ENCODE data around the gene GAS7. TPM values are rescaled to one million over a fixed set of nuclear protein-coding genes. Genes with fewer than 3 reads are reported as not detected.

Gene GAS7
- total RNA-seq, 1 donor from 2014 or later, result 47.7 TPM

GRCh38 chr17:10082795-10083194 lies 115.6 kb downstream of the GAS7 start:
- Mint-ChIP-seq H3K27ac (peak overlapping the region; percentile 48), H3K36me3 (peaks cover 15% of the 10 kb centered on the region), H3K27me3 (ENCODE audit: low read depth) (no peaks in the 10 kb centered on the region), H3K4me3 (no peak overlapping the region), H3K9me3 (peaks cover 23% of the 10 kb centered on the region), H3K4me1 (peaks cover 26% of the 10 kb centered on the region)
- TF ChIP-seq CTCF (IDR thresholded peaks at IDR 0.05; ENCODE audit: unreplicated experiment), result no peak
- DNase-seq (ENCODE audit: low spot score in 2 of 2, unreplicated experiment in 2 of 2), result no peak

GRCh38 chr17:10081571-10082169 lies 116.7 kb downstream of the GAS7 start:
- Mint-ChIP-seq H3K9me3 (peaks cover 31% of the 10 kb centered on the region), H3K27ac (no peak overlapping the region), H3K36me3 (peaks cover 21% of the 10 kb centered on the region), H3K4me1 (peaks cover 15% of the 10 kb centered on the region), H3K4me3 (no peak overlapping the region), H3K27me3 (ENCODE audit: low read depth) (no peaks in the 10 kb centered on the region)
- DNase-seq (ENCODE audit: low spot score in 2 of 2, unreplicated experiment in 2 of 2), result no peak
- no peak for TF ChIP-seq CTCF (IDR thresholded peaks at IDR 0.05; ENCODE audit: unreplicated experiment)

- Mint-ChIP-seq H3K27ac (no peak overlapping the region), H3K36me3 (peaks cover 14% of the 10 kb centered on the region), H3K9me3 (peaks cover 34% of the 10 kb centered on the region), H3K27me3 (ENCODE audit: low read depth) (no peaks in the 10 kb centered on the region), H3K4me3 (no peak overlapping the region), H3K4me1 (peaks cover 20% of the 10 kb centered on the region)
- no peak for DNase-seq (ENCODE audit: low spot score in 2 of 2, unreplicated experiment in 2 of 2)
- TF ChIP-seq CTCF (IDR thresholded peaks at IDR 0.05; ENCODE audit: unreplicated experiment), result no peak
Measured at GRCh38 chr17:10077561-10078299, 120.7 kb downstream of the GAS7 start.

GRCh38 chr17:10075919-10076318 lies 122.5 kb downstream of the GAS7 start:
- no peak overlapping the region for H3K4me3 Mint-ChIP-seq
- peaks cover 7% of the 10 kb centered on the region for H3K36me3 Mint-ChIP-seq
- peaks cover 25% of the 10 kb centered on the region for H3K4me1 Mint-ChIP-seq
- no peak overlapping the region for H3K27ac Mint-ChIP-seq
- TF ChIP-seq CTCF (IDR thresholded peaks at IDR 0.05; ENCODE audit: unreplicated experiment), result no peak
- no peak for DNase-seq (ENCODE audit: low spot score in 2 of 2, unreplicated experiment in 2 of 2)
- no peaks in the 10 kb centered on the region for H3K27me3 Mint-ChIP-seq (ENCODE audit: low read depth)
- H3K9me3 Mint-ChIP-seq, result peaks cover 27% of the 10 kb centered on the region

- no peak for TF ChIP-seq CTCF (IDR thresholded peaks at IDR 0.05; ENCODE audit: unreplicated experiment)
- DNase-seq (ENCODE audit: low spot score in 2 of 2, unreplicated experiment in 2 of 2), result no peak
- H3K4me1 Mint-ChIP-seq, result peaks cover 28% of the 10 kb centered on the region
- no peaks in the 10 kb centered on the region for H3K27me3 Mint-ChIP-seq (ENCODE audit: low read depth)
- H3K36me3 Mint-ChIP-seq, result peaks cover 7% of the 10 kb centered on the region
- peaks cover 22% of the 10 kb centered on the region for H3K9me3 Mint-ChIP-seq
- H3K27ac Mint-ChIP-seq, result peak overlapping the region; percentile 83
- no peak overlapping the region for H3K4me3 Mint-ChIP-seq
Measured at GRCh38 chr17:10073941-10074340, 124.5 kb downstream of the GAS7 start.
